ENCODE measurements around the gene ZDHHC18. TPM values are rescaled to one million over a fixed set of nuclear protein-coding genes. Genes with fewer than 3 reads are reported as not detected.

Gene ZDHHC18
- total RNA-seq, 1 donor from 2014 or later, result 30.4 TPM

DNA sequence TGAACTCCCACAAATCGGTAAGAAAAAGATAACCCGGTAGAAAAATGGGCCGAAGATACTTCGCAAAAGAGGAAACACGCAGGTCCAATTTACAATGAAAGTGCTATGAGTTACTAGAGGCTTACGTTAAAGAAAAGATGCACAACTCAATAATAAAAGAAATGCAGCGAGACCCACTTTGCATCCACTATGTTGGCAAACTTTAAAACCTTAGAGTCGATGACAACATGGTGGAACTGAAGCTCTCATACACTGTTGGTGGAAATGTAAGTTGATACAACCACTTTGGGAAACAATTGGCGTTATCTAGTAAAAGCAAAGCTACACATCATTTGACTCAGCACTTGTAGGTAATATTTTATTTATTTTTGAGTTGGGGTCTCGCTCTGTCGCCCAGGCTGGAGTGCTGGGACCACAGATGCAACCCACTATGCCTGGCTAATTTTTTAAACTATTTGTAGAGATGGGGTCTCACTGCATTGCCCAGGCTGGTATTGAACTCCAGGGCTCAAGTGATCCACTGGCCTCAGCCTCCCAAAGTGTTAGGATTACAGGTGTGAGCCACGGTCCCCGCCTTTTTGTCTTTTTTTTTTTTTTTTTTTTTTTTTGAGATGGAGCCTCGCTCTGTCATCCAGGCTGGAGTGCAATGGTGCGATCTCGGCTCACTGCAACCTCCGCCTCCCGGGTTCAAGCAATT, 74.5 kb downstream of the ZDHHC18 start:
- no peaks in the 10 kb centered on the region for H3K9me3 Mint-ChIP-seq
- no peaks in the 10 kb centered on the region for H3K36me3 ChIP-seq
- peak overlapping the region; percentile 95 for H2AFZ ChIP-seq (replicated peaks)

More for the DNA sequence above, 74.5 kb downstream of the ZDHHC18 start:
- TF ChIP-seq EZH2phosphoT487 (IDR thresholded peaks at IDR 0.05) (no peak), EZH2 (IDR thresholded peaks at IDR 0.05) (no peak)
- TF ChIP-seq, protein P1, sequence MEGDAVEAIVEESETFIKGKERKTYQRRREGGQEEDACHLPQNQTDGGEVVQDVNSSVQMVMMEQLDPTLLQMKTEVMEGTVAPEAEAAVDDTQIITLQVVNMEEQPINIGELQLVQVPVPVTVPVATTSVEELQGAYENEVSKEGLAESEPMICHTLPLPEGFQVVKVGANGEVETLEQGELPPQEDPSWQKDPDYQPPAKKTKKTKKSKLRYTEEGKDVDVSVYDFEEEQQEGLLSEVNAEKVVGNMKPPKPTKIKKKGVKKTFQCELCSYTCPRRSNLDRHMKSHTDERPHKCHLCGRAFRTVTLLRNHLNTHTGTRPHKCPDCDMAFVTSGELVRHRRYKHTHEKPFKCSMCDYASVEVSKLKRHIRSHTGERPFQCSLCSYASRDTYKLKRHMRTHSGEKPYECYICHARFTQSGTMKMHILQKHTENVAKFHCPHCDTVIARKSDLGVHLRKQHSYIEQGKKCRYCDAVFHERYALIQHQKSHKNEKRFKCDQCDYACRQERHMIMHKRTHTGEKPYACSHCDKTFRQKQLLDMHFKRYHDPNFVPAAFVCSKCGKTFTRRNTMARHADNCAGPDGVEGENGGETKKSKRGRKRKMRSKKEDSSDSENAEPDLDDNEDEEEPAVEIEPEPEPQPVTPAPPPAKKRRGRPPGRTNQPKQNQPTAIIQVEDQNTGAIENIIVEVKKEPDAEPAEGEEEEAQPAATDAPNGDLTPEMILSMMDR (IDR thresholded peaks at IDR 0.05), result no peak
- Histone ChIP-seq H3K9me3 (ENCODE audit: low read depth) (no peaks in the 10 kb centered on the region), H4K20me1 (ENCODE audit: low read depth) (no peaks in the 10 kb centered on the region), H3K27ac (no peak overlapping the region), H3K27me3 (no peaks in the 10 kb centered on the region), H3K4me1 (peaks cover 9% of the 10 kb centered on the region), H3K4me3 (peak overlapping the region; percentile 90), H3K9ac (peak overlapping the region; percentile 98), H3K4me2 (peak overlapping the region; percentile 82), H3F3A (ENCODE audit: low read depth) (peaks cover 12% of the 10 kb centered on the region), H3K79me2 (ENCODE audit: low read depth) (peaks cover 28% of the 10 kb centered on the region)
- H3K4me3 Mint-ChIP-seq, result peak overlapping the region; percentile 90
- H3K36me3 Mint-ChIP-seq, result peaks cover 4% of the 10 kb centered on the region
- peaks cover 3% of the 10 kb centered on the region for H3K27me3 Mint-ChIP-seq (ENCODE audit: insufficient read depth, low read depth)
- peaks cover 15% of the 10 kb centered on the region for H3K4me1 Mint-ChIP-seq
- no peak for DNase-seq (ENCODE audit: low spot score)
- H3K27ac Mint-ChIP-seq, result peak overlapping the region; percentile 85

Small RNAs within 50 kb of the gene (small RNA-seq; reads per million reads assigned to genes)
- not detected for gene RN7SL165P

Other genes starting within 250 kb of the ZDHHC18 start
- gene ARID1A, start 130.7 kb upstream of the ZDHHC18 start, total RNA-seq (ENCODE audit: low replicate concordance), result 43.1 and 70.6 TPM in 2 replicates
- gene PIGV, start 38.7 kb upstream of the ZDHHC18 start, total RNA-seq (ENCODE audit: low replicate concordance), result 19.4 and 19.7 TPM in 2 replicates
- gene SFN, start 36.5 kb downstream of the ZDHHC18 start, total RNA-seq (ENCODE audit: low replicate concordance), result 0.21 and 0.99 TPM in 2 replicates
- 6.8 and 10.9 TPM in 2 replicates for gene GPN2, start 63.6 kb downstream of the ZDHHC18 start, total RNA-seq (ENCODE audit: low replicate concordance)
- 6.1 and 9.6 TPM in 2 replicates for gene GPATCH3, start 73.8 kb downstream of the ZDHHC18 start, total RNA-seq (ENCODE audit: low replicate concordance)
- gene NR0B2, start 87.3 kb downstream of the ZDHHC18 start, total RNA-seq (ENCODE audit: low replicate concordance), result not detected in 2 replicates
- 28.6 and 49.6 TPM in 2 replicates for gene NUDC, start 95.1 kb downstream of the ZDHHC18 start, total RNA-seq (ENCODE audit: low replicate concordance)
- gene KDF1, start 133.8 kb downstream of the ZDHHC18 start, total RNA-seq (ENCODE audit: low replicate concordance), result 1.1 TPM in 1 of 2 replicates, not detected in the other
- 0.59 and 2.0 TPM in 2 replicates for gene TRNP1, start 167.0 kb downstream of the ZDHHC18 start, total RNA-seq (ENCODE audit: low replicate concordance)
- 3.2 and 7.2 TPM in 2 replicates for gene TENT5B, start 186.2 kb downstream of the ZDHHC18 start, total RNA-seq (ENCODE audit: low replicate concordance)